ENCODE measurements around the gene TSSC4.
"Not testable (repeated sequence)": the region's sequence is repeated elsewhere in the genome, so short reads cannot be mapped to it uniquely, and the experiment has no call there.

Gene TSSC4

GRCh38 chr11:2363577-2364370, 36.8 kb upstream of the TSSC4 start:
- Mint-ChIP-seq H3K27ac (no peak overlapping the region), H3K36me3 (ENCODE audit: low read depth) (no peaks in the 10 kb centered on the region), H3K27me3 (ENCODE audit: low read depth, poor library complexity) (peaks cover 19% of the 10 kb centered on the region), H3K4me3 (no peak overlapping the region), H3K4me1 (no peaks in the 10 kb centered on the region), H3K9me3 (no peaks in the 10 kb centered on the region)
- no peak for DNase-seq
- no peak for TF ChIP-seq CTCF (IDR thresholded peaks at IDR 0.05)

GRCh38 chr11:2364386-2364785, 36.2 kb upstream of the TSSC4 start:
- not testable (repeated sequence) for DNase-seq; H3K9me3 Mint-ChIP-seq; H3K4me1 Mint-ChIP-seq; H3K4me3 Mint-ChIP-seq; H3K36me3 Mint-ChIP-seq (ENCODE audit: low read depth); H3K27ac Mint-ChIP-seq
- peaks cover 19% of the 10 kb centered on the region for H3K27me3 Mint-ChIP-seq (ENCODE audit: low read depth, poor library complexity)

- no peak overlapping the region for H3K4me3 Mint-ChIP-seq
- no peak for DNase-seq
- H3K9me3 Mint-ChIP-seq = no peaks in the 10 kb centered on the region
- H3K4me1 Mint-ChIP-seq = no peaks in the 10 kb centered on the region
- H3K36me3 Mint-ChIP-seq (ENCODE audit: low read depth) = no peaks in the 10 kb centered on the region
- TF ChIP-seq CTCF (IDR thresholded peaks at IDR 0.05) = no peak
- peaks cover 22% of the 10 kb centered on the region for H3K27me3 Mint-ChIP-seq (ENCODE audit: low read depth, poor library complexity)
- no peak overlapping the region for H3K27ac Mint-ChIP-seq
Measured at GRCh38 chr11:2365571-2366210, 34.9 kb upstream of the TSSC4 start.

- H3K4me3 Mint-ChIP-seq = no peak overlapping the region
Measured at GRCh38 chr11:2366276-2366675, 34.3 kb upstream of the TSSC4 start.

GRCh38 chr11:2366733-2367132, 33.8 kb upstream of the TSSC4 start:
- Mint-ChIP-seq H3K27me3 (ENCODE audit: low read depth, poor library complexity) (peaks cover 19% of the 10 kb centered on the region), H3K4me1 (no peaks in the 10 kb centered on the region), H3K9me3 (no peaks in the 10 kb centered on the region), H3K4me3 (no peak overlapping the region), H3K36me3 (ENCODE audit: low read depth) (no peaks in the 10 kb centered on the region), H3K27ac (no peak overlapping the region)
- TF ChIP-seq CTCF (IDR thresholded peaks at IDR 0.05) = no peak
- no peak for DNase-seq

More at GRCh38 chr11:2366276-2366675, 34.3 kb upstream of the TSSC4 start:
- DNase-seq = no peak
- TF ChIP-seq CTCF (IDR thresholded peaks at IDR 0.05) = no peak
- no peaks in the 10 kb centered on the region for H3K9me3 Mint-ChIP-seq
- H3K36me3 Mint-ChIP-seq (ENCODE audit: low read depth) = no peaks in the 10 kb centered on the region
- H3K4me1 Mint-ChIP-seq = no peaks in the 10 kb centered on the region
- peaks cover 21% of the 10 kb centered on the region for H3K27me3 Mint-ChIP-seq (ENCODE audit: low read depth, poor library complexity)
- H3K27ac Mint-ChIP-seq = no peak overlapping the region

GRCh38 chr11:2367266-2368160, 33.0 kb upstream of the TSSC4 start:
- H3K4me3 Mint-ChIP-seq = no peak overlapping the region
- peaks cover 19% of the 10 kb centered on the region for H3K27me3 Mint-ChIP-seq (ENCODE audit: low read depth, poor library complexity)
- no peak for TF ChIP-seq CTCF (IDR thresholded peaks at IDR 0.05)
- no peak overlapping the region for H3K27ac Mint-ChIP-seq
- DNase-seq = no peak
- no peaks in the 10 kb centered on the region for H3K9me3 Mint-ChIP-seq
- H3K36me3 Mint-ChIP-seq (ENCODE audit: low read depth) = no peaks in the 10 kb centered on the region
- H3K4me1 Mint-ChIP-seq = no peaks in the 10 kb centered on the region

All from nephron progenitor cell (in vitro differentiated cells).